Cardiac muscle cell (in vitro differentiated cells and primary cell): ENCODE data around the gene SRSF4. TPM values are rescaled to one million over a fixed set of nuclear protein-coding genes. Genes with fewer than 3 reads are reported as not detected.

Source experiments
- DNase-seq, 2 donors: peaks; one replicate each; pipeline versions ENCODE4 v3.0.0 to v3.0.0-alpha.2; 2010 to 2017; ENCODE audit warnings: low read depth in 1 of 2, low spot score in 1 of 2
- H3K27ac ChIP-seq: fragments of 200-600 bp; sonication (generic); 2 replicates; pipeline ENCODE4 v1.5.1; 2016
- H3K27me3 ChIP-seq: fragments of 200-600 bp; sonication (generic); 2 replicates; pipeline ENCODE4 v1.6.0; 2016; ENCODE audit warnings: control low read depth
- H3K36me3 ChIP-seq: fragments of 200-600 bp; sonication (generic); 2 replicates; pipeline ENCODE4 v1.5.1; 2016; ENCODE audit warnings: control low read depth
- H3K4me1 ChIP-seq: fragments of 200-600 bp; sonication (generic); 2 replicates; pipeline ENCODE4 v1.8.1; 2017; ENCODE audit warnings: low read depth, mild to moderate bottlenecking, mixed run types
- H3K4me3 ChIP-seq: fragments of 200-600 bp; sonication (generic); 2 replicates; pipeline ENCODE4 v1.5.1; 2016; ENCODE audit warnings: mild to moderate bottlenecking
- H3K9me3 ChIP-seq: fragments of 200-600 bp; sonication (generic); 2 replicates; pipeline ENCODE4 v1.5.1; 2017; ENCODE audit warnings: low read depth, mild to moderate bottlenecking, control low read depth
- CTCF ChIP-seq: IDR thresholded peaks from 2 replicates; pipeline ENCODE4 v1.5.1; 2012; ENCODE audit warnings: low read depth, mild to moderate bottlenecking, low read length
- polyA plus RNA-seq: library from polyadenylated mRNA; unstranded; fragments of >200 nt; fragmentation: Nextera tagmentation; extraction: Ambion mirVana; gene quantifications from 2 replicates; pipeline ENCODE4 v1.2.1, GENCODE V29; 2016
- total RNA-seq: library from RNA; depleted of rRNA; stranded (reverse); fragments of >200 nt; gene quantifications from 2 replicates; pipeline ENCODE4 v1.2.3, GENCODE V29; 2016

The SRSF4 gene
- total and polyA plus RNA-seq, 2 experiments from 2014 or later, result 72.3 to 92.6 TPM

GRCh38 chr1:29123887-29124365 lies 57.8 kb downstream of the SRSF4 start, which contains the start of gene TMEM200B:
Gene TMEM200B (minus strand): TSS chr1:29123903. CDS start chr1:29121828, 2,075 bp downstream.
- H3K4me3 ChIP-seq, result peak within 1 kb of the TSS; percentile 42
- peak; percentile 40 to 61 for DNase-seq
- peaks cover 18% of the 10 kb centered on the region for H3K27me3 ChIP-seq
- H3K4me1 ChIP-seq, result no peaks in the 10 kb centered on the region
- H3K36me3 ChIP-seq, result no peaks in the 10 kb centered on the region
- TF ChIP-seq CTCF, result no peak
- no peaks in the 10 kb centered on the region for H3K9me3 ChIP-seq
- H3K27ac ChIP-seq, result peak within 1 kb of the TSS; percentile 73

- no peak for TF ChIP-seq CTCF
- Histone ChIP-seq H3K27me3 (peaks cover 18% of the 10 kb centered on the region), H3K4me1 (peaks cover 3% of the 10 kb centered on the region), H3K36me3 (no peaks in the 10 kb centered on the region), H3K9me3 (no peaks in the 10 kb centered on the region), H3K27ac (peak overlapping the region; percentile 73), H3K4me3 (peak overlapping the region; percentile 42)
- DNase-seq, result peak; percentile 48 to 53
Measured at GRCh38 chr1:29123053-29123886, 58.4 kb downstream of the SRSF4 start.

GRCh38 chr1:29122682-29123052 lies 59.0 kb downstream of the SRSF4 start:
- H3K27ac ChIP-seq, result peak overlapping the region; percentile 73
- no peaks in the 10 kb centered on the region for H3K9me3 ChIP-seq
- peak; percentile 32 to 89 for DNase-seq
- H3K27me3 ChIP-seq, result peaks cover 18% of the 10 kb centered on the region
- peaks cover 3% of the 10 kb centered on the region for H3K4me1 ChIP-seq
- H3K36me3 ChIP-seq, result no peaks in the 10 kb centered on the region
- peak overlapping the region; percentile 42 for H3K4me3 ChIP-seq
- no peak for TF ChIP-seq CTCF

GRCh38 chr1:29121936-29122681 lies 59.6 kb downstream of the SRSF4 start:
- H3K4me1 ChIP-seq, result peaks cover 3% of the 10 kb centered on the region
- DNase-seq, result peak; percentile 52 to 64
- peaks cover 18% of the 10 kb centered on the region for H3K27me3 ChIP-seq
- H3K36me3 ChIP-seq, result no peaks in the 10 kb centered on the region
- TF ChIP-seq CTCF, result peak; percentile 2
- peak overlapping the region; percentile 42 for H3K4me3 ChIP-seq
- H3K27ac ChIP-seq, result peak overlapping the region; percentile 73
- no peaks in the 10 kb centered on the region for H3K9me3 ChIP-seq

- Histone ChIP-seq H3K27ac (no peak overlapping the region), H3K9me3 (no peaks in the 10 kb centered on the region), H3K27me3 (peaks cover 18% of the 10 kb centered on the region), H3K4me1 (peaks cover 3% of the 10 kb centered on the region), H3K4me3 (peak overlapping the region; percentile 42), H3K36me3 (no peaks in the 10 kb centered on the region)
- DNase-seq, result peak; percentile 23 to 24
- no peak for TF ChIP-seq CTCF
Measured at GRCh38 chr1:29121516-29121935, 60.2 kb downstream of the SRSF4 start.
